HL-60 (cell line): ENCODE data around the gene ACKR4.
"Not testable (repeated sequence)": the region's sequence is repeated elsewhere in the genome, so short reads cannot be mapped to it uniquely, and the experiment has no call there.

Source experiments
- DNase-seq, 2 experiments: peaks; one replicate each; pipeline ENCODE4 v3.0.0-alpha.2; 2010 to 2020; ENCODE audit warnings: low read depth in 1 of 2, low spot score in 1 of 2
- H3K27ac ChIP-seq: fragments of 250-450 bp; sonication (Bioruptor Pico); replicated peaks from 2 replicates; pipeline ENCODE4 v1.5.1; 2020; ENCODE audit warnings: mild to moderate bottlenecking, moderate library complexity
- H3K27me3 ChIP-seq: fragments of 250-450 bp; sonication (Bioruptor Pico); 2 replicates; pipeline ENCODE4 v1.5.1; 2021; ENCODE audit warnings: mild to moderate bottlenecking, moderate library complexity; ENCODE audit not compliant: insufficient read depth, poor library complexity, severe bottlenecking
- H3K4me3 ChIP-seq: replicated peaks from 2 replicates; pipeline ENCODE4 v1.5.1; 2011; ENCODE audit warnings: mild to moderate bottlenecking, control low read depth, low read length; ENCODE audit not compliant: insufficient read depth
- GABPA ChIP-seq: IDR thresholded peaks from 2 replicates; pipeline ENCODE4 v1.6.1; 2012; ENCODE audit warnings: low read depth
- POLR2AphosphoS5 ChIP-seq: IDR thresholded peaks from 2 replicates; pipeline ENCODE4 v1.6.1; 2012; ENCODE audit warnings: low read depth
- SPI1 ChIP-seq: IDR thresholded peaks from 2 replicates; pipeline ENCODE4 v1.6.1; 2012; ENCODE audit warnings: low read depth, mild to moderate bottlenecking, borderline replicate concordance
- TF ChIP-seq, protein P1 (sequence below): IDR thresholded peaks from one replicate; pipeline ENCODE4 v1.5.1; 2011; ENCODE audit warnings: low read length, control low read depth, inconsistent platforms; ENCODE audit not compliant: insufficient read depth
- TF ChIP-seq, protein P2 (sequence below): IDR thresholded peaks from 2 replicates; pipeline ENCODE4 v1.6.1; 2012; ENCODE audit warnings: low read depth; ENCODE audit not compliant: insufficient replicate concordance

Gene ACKR4

DNA sequence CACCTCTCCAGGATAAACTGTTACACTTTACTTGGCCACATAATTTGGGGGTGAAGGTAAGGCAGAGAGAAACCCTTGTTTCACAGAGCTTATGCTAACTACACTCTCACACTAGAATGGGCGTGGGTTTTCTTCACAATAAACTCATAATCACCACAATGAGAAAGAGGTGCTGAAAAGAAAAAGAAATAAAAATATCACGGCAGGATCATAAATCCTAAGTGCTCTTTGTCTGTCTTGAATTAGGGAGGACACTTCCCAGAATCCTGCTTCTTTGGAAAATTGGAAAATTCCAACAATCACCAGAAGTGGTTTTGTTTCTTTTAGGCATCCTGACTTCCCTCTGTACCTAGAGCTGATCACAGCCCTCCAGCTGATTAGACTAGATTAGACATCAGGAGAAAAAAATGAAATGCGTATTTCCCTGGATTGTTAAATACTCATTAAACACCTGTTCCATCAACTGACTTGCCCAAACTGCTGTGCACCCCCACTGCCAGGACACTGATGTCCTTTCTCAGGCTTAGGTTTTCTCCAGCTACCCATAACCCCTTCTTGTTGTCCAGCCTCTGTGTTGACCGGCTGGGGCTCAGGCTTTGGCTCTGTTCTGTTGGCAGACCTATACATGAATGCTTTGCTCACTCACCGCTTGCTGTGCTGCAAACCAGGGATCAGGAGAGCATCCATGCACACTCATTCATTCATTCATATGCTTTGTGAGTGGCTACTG, 41.6 kb upstream of the ACKR4 start:
- no peak overlapping the region for H3K4me3 ChIP-seq
- H3K27me3 ChIP-seq, result no peaks in the 10 kb centered on the region
- H3K27ac ChIP-seq, result no peak overlapping the region
- no peak for TF ChIP-seq SPI1
- TF ChIP-seq GABPA, result no peak
- TF ChIP-seq, protein P1, sequence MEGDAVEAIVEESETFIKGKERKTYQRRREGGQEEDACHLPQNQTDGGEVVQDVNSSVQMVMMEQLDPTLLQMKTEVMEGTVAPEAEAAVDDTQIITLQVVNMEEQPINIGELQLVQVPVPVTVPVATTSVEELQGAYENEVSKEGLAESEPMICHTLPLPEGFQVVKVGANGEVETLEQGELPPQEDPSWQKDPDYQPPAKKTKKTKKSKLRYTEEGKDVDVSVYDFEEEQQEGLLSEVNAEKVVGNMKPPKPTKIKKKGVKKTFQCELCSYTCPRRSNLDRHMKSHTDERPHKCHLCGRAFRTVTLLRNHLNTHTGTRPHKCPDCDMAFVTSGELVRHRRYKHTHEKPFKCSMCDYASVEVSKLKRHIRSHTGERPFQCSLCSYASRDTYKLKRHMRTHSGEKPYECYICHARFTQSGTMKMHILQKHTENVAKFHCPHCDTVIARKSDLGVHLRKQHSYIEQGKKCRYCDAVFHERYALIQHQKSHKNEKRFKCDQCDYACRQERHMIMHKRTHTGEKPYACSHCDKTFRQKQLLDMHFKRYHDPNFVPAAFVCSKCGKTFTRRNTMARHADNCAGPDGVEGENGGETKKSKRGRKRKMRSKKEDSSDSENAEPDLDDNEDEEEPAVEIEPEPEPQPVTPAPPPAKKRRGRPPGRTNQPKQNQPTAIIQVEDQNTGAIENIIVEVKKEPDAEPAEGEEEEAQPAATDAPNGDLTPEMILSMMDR, result no peak
- TF ChIP-seq POLR2AphosphoS5, result no peak
- TF ChIP-seq, protein P2, sequence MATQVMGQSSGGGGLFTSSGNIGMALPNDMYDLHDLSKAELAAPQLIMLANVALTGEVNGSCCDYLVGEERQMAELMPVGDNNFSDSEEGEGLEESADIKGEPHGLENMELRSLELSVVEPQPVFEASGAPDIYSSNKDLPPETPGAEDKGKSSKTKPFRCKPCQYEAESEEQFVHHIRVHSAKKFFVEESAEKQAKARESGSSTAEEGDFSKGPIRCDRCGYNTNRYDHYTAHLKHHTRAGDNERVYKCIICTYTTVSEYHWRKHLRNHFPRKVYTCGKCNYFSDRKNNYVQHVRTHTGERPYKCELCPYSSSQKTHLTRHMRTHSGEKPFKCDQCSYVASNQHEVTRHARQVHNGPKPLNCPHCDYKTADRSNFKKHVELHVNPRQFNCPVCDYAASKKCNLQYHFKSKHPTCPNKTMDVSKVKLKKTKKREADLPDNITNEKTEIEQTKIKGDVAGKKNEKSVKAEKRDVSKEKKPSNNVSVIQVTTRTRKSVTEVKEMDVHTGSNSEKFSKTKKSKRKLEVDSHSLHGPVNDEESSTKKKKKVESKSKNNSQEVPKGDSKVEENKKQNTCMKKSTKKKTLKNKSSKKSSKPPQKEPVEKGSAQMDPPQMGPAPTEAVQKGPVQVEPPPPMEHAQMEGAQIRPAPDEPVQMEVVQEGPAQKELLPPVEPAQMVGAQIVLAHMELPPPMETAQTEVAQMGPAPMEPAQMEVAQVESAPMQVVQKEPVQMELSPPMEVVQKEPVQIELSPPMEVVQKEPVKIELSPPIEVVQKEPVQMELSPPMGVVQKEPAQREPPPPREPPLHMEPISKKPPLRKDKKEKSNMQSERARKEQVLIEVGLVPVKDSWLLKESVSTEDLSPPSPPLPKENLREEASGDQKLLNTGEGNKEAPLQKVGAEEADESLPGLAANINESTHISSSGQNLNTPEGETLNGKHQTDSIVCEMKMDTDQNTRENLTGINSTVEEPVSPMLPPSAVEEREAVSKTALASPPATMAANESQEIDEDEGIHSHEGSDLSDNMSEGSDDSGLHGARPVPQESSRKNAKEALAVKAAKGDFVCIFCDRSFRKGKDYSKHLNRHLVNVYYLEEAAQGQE, result no peak
- no peak for DNase-seq

DNA sequence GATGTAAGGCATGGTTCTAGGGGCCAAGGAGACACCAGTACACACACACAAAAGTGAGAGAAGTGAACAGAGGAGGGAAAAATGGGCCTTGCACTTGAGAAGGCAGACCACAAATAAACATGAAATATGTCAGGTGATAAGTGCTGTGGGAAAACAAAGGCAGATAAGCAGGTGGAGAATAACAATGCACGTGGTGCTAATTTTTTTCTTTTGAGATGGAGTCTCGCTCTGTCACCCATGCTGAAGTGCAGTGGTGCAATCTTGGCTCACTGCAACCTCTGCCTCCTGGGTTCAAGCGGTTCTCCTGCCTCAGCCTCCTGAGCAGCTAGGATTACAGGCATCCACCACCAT, 41.1 kb upstream of the ACKR4 start:
- not testable (repeated sequence) for H3K4me3 ChIP-seq, H3K27me3 ChIP-seq, H3K27ac ChIP-seq, DNase-seq

DNA sequence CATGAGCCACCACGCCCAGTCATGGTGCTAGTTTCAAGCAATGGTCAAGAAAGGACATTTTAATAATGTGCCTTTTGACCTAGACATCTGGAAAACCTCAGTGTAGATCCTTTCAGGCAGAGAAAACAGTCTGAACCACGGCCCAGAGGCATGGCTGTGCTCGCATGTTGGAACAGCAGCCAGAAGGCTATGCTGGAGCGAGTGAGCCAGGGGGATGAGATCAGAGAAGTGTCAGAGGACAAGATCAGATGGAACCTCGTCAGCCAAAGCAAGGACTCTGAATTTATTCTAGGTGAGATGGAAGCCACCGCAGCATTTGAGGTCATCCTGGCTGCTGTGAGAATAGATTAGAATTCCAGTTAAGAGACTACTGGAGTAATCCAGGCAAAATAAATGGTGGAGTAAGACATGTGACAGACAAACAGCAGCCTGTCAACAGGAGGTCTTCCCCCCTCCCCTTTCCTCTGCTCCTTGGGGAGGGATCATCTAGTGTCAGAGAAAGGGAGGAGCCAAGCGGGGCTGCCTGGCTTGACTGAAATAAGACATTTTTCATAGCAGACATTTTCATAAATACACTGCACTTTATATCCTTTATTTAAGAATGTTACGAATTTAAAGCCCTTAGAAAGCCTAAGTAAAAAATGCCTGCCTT, 40.4 kb upstream of the ACKR4 start:
- H3K27ac ChIP-seq, result no peak overlapping the region
- DNase-seq, result no peak
- TF ChIP-seq, protein P1, result no peak
- TF ChIP-seq GABPA (no peak), SPI1 (no peak), POLR2AphosphoS5 (no peak)
- TF ChIP-seq, protein P2, result no peak
- no peaks in the 10 kb centered on the region for H3K27me3 ChIP-seq
- H3K4me3 ChIP-seq, result no peak overlapping the region

DNA sequence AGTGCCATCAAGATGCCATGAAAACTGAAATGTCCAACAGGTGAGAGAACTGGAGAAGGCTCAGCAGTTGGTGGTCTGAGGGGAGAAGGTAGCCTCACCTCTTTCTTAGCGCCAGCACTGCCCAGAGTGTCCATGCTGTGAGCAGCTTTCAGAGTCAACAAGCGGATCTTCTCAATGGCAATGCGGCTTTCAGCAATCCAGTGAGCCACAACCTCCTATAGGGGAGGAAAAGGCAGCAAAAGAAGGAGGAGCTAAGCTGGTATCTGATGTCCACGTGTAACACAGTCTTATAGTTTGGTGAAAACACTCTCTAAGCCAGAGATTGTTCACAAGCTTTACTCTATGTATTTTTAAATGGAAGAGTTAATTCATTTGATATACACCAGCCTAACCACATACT, 36.1 kb upstream of the ACKR4 start:
- TF ChIP-seq POLR2AphosphoS5 (no peak), GABPA (no peak), SPI1 (no peak)
- TF ChIP-seq, protein P2, result no peak
- TF ChIP-seq, protein P1, result no peak
- no peak overlapping the region for H3K27ac ChIP-seq
- DNase-seq, result no peak
- H3K27me3 ChIP-seq, result no peaks in the 10 kb centered on the region
- H3K4me3 ChIP-seq, result no peak overlapping the region
